H1 (cell line): ENCODE data around the gene TAMALIN. TPM values are rescaled to one million over a fixed set of nuclear protein-coding genes. Genes with fewer than 3 reads are reported as not detected.

Source experiments
- CTCF ChIA-PET: fragments of 300-600 bp; sonication (Branson Sonifier 250); formaldehyde crosslinking; loops from one replicate; lab custom pipeline; 2021; ENCODE audit not compliant: partially characterized antibody; lab: Charles Lee
- POLR2A ChIA-PET: fragments of 300-600 bp; sonication (Branson Sonifier 250); formaldehyde crosslinking; loops from one replicate; lab custom pipeline; 2021; ENCODE audit warnings: inconsistent platforms; ENCODE audit not compliant: partially characterized antibody; lab: Charles Lee
- DNase-seq, 2 experiments: peaks; one replicate each; pipeline versions ENCODE4 v3.0.0 to v3.0.0-alpha.2; 2010 to 2022; ENCODE audit warnings: low spot score in 2 of 2, low read depth in 1 of 2, mixed read lengths in 1 of 2
- FAIRE-seq: peaks from 2 replicates; lab custom pipeline; 2011; peaks lifted over from hg19 to GRCh38; lab: Jason Lieb, UNC
- H2AFZ ChIP-seq: 2 replicates; pipeline ENCODE4 v1.8.1; 2012; ENCODE audit warnings: low read length, inconsistent platforms
- H2AK5ac ChIP-seq: 2 replicates; pipeline ENCODE4 v1.6.1; 2013; ENCODE audit warnings: low read depth, low read length
- H2BK120ac ChIP-seq: replicated peaks from 2 replicates; pipeline ENCODE3; 2013; ENCODE audit warnings: low read depth, low read length, inconsistent platforms
- H2BK12ac ChIP-seq: 2 replicates; pipeline ENCODE4 v1.6.1; 2013; ENCODE audit warnings: low read depth, low read length
- H2BK15ac ChIP-seq: 2 replicates; pipeline ENCODE4 v1.6.1; 2013; ENCODE audit warnings: low read length
- H2BK20ac ChIP-seq: 2 replicates; pipeline ENCODE4 v1.6.1; 2013; ENCODE audit warnings: low read length
- H2BK5ac ChIP-seq: 2 replicates; pipeline ENCODE4 v1.6.1; 2013; ENCODE audit warnings: low read depth, low read length
- H3K14ac ChIP-seq: 2 replicates; pipeline ENCODE4 v1.6.1; 2013; ENCODE audit warnings: inconsistent platforms; ENCODE audit not compliant: insufficient read length
- H3K18ac ChIP-seq: 2 replicates; pipeline ENCODE4 v1.6.1; 2013; ENCODE audit warnings: low read length; ENCODE audit errors: extremely low read depth
- H3K23ac ChIP-seq: 2 replicates; pipeline ENCODE4 v1.6.1; 2013; ENCODE audit warnings: inconsistent platforms; ENCODE audit not compliant: insufficient read length
- H3K23me2 ChIP-seq: 2 replicates; pipeline ENCODE4 v1.6.1; 2013; ENCODE audit warnings: low read depth, low read length
- H3K27ac ChIP-seq: 2 replicates; pipeline ENCODE4 v1.6.1; 2011; ENCODE audit warnings: low read depth, low read length, inconsistent platforms
- H3K27me3 ChIP-seq, 4 experiments: replicated peaks in 1 of 4; 1 replicate in 1 of 4; 2 replicates in 3 of 4; pipeline versions ENCODE4 v1.6.1 to v1.8.1; 2011 to 2013; ENCODE audit warnings: low read length in 3 of 4, mild to moderate bottlenecking in 3 of 4, inconsistent platforms in 2 of 4, mixed read lengths in 2 of 4, moderate library complexity in 1 of 4; ENCODE audit not compliant: control insufficient read depth in 3 of 4, insufficient read depth in 3 of 4; ENCODE audit errors: extremely low read depth in 1 of 4
- H3K36me3 ChIP-seq, 4 experiments: 2 replicates each; pipeline versions ENCODE4 v1.6.1 to v1.8.1; 2011 to 2013; ENCODE audit warnings: mild to moderate bottlenecking in 4 of 4, low read length in 3 of 4, moderate library complexity in 2 of 4, control low read depth in 1 of 4, inconsistent platforms in 1 of 4; ENCODE audit not compliant: insufficient read depth in 4 of 4, control insufficient read depth in 2 of 4
- H3K4ac ChIP-seq: replicated peaks from 2 replicates; pipeline ENCODE3; 2013; ENCODE audit warnings: low read length, low read depth, mixed read lengths, inconsistent platforms; ENCODE audit not compliant: insufficient read length
- H3K4me1 ChIP-seq, 4 experiments: replicated peaks in 1 of 4; 1 replicate in 1 of 4; 2 replicates in 3 of 4; pipeline versions ENCODE4 v1.6.1 to v1.8.1; 2011 to 2013; ENCODE audit warnings: low read length in 3 of 4, inconsistent platforms in 2 of 4, mixed read lengths in 1 of 4; ENCODE audit not compliant: insufficient read depth in 4 of 4, control insufficient read depth in 3 of 4
- H3K4me2 ChIP-seq, 2 experiments: 2 replicates each; pipeline versions ENCODE4 v1.6.1 to v1.8.1; 2011 to 2013; ENCODE audit warnings: low read depth in 2 of 2, low read length in 2 of 2, control low read depth in 1 of 2, inconsistent platforms in 1 of 2, mild to moderate bottlenecking in 1 of 2; ENCODE audit not compliant: insufficient read depth in 1 of 2
- H3K4me3 ChIP-seq, 4 experiments: fragments of 200-600, 300-600 bp in 1 of 4; sonication (generic), shearing (Covaris generic), sonication (Bioruptor Twin) in 1 of 4; 2 replicates each; pipeline versions ENCODE4 v1.5.1 to v1.8.1; 2011 to 2016; ENCODE audit warnings: low read length in 4 of 4, low read depth in 3 of 4, control low read depth in 2 of 4, inconsistent platforms in 2 of 4, mild to moderate bottlenecking in 2 of 4, mixed read lengths in 1 of 4, moderate library complexity in 1 of 4; ENCODE audit not compliant: insufficient read depth in 2 of 4; ENCODE audit errors: extremely low read depth in 1 of 4
- H3K56ac ChIP-seq: replicated peaks from 2 replicates; pipeline ENCODE3; 2013; ENCODE audit warnings: low read depth, mild to moderate bottlenecking, mixed read lengths, low read length, inconsistent platforms; ENCODE audit not compliant: insufficient read length
- H3K79me1 ChIP-seq: 2 replicates; pipeline ENCODE4 v1.6.1; 2013; ENCODE audit warnings: low read depth, low read length, control low read depth
- H3K79me2 ChIP-seq, 2 experiments: 2 replicates each; pipeline versions ENCODE4 v1.6.1 to v1.8.1; 2012 to 2013; ENCODE audit warnings: low read length in 2 of 2, mild to moderate bottlenecking in 2 of 2, inconsistent platforms in 1 of 2; ENCODE audit not compliant: insufficient read depth in 2 of 2, control insufficient read depth in 1 of 2
- H3K9ac ChIP-seq, 4 experiments: replicated peaks in 1 of 4; 1 replicate in 1 of 4; 2 replicates in 3 of 4; pipeline versions ENCODE4 v1.6.1 to v1.8.1; 2011 to 2013; ENCODE audit warnings: low read depth in 3 of 4, low read length in 3 of 4, control low read depth in 2 of 4, mild to moderate bottlenecking in 2 of 4, moderate library complexity in 2 of 4, inconsistent platforms in 1 of 4; ENCODE audit errors: extremely low read depth in 1 of 4
- H3K9me3 ChIP-seq, 2 experiments: 2 replicates each; pipeline versions ENCODE4 v1.6.1 to v1.8.1; 2012 to 2013; ENCODE audit warnings: mild to moderate bottlenecking in 2 of 2, moderate library complexity in 2 of 2, control low read depth in 1 of 2, inconsistent platforms in 1 of 2, low read depth in 1 of 2, low read length in 1 of 2, mixed read lengths in 1 of 2; ENCODE audit not compliant: insufficient read depth in 2 of 2
- H4K20me1 ChIP-seq, 2 experiments: replicated peaks in 1 of 2; 2 replicates each; pipeline versions ENCODE3 to v1.8.1; 2011 to 2013; ENCODE audit warnings: inconsistent platforms in 2 of 2, low read length in 2 of 2, mild to moderate bottlenecking in 1 of 2; ENCODE audit not compliant: insufficient read depth in 2 of 2, control insufficient read depth in 1 of 2
- H4K5ac ChIP-seq: 2 replicates; pipeline ENCODE4 v1.6.1; 2013; ENCODE audit warnings: low read length, low read depth, mixed read lengths, inconsistent platforms; ENCODE audit not compliant: insufficient read length
- H4K8ac ChIP-seq: 2 replicates; pipeline ENCODE4 v1.8.0; 2013; ENCODE audit warnings: mild to moderate bottlenecking, moderate library complexity, low read length, inconsistent platforms; ENCODE audit not compliant: insufficient read depth; ENCODE audit errors: extremely low read depth
- H4K91ac ChIP-seq: replicated peaks from 2 replicates; pipeline ENCODE3; 2013; ENCODE audit warnings: low read length, mixed read lengths, inconsistent platforms; ENCODE audit not compliant: insufficient read length
- CTCF ChIP-seq, 3 experiments: IDR thresholded peaks; 1 replicate in 2 of 3; 2 replicates in 1 of 3; pipeline versions ENCODE4 v1.5.1 to v1.6.1; 2011; ENCODE audit warnings: low read length in 3 of 3, mild to moderate bottlenecking in 3 of 3, inconsistent platforms in 2 of 3, low read depth in 1 of 3, moderate library complexity in 1 of 3; ENCODE audit not compliant: insufficient read depth in 1 of 3; ENCODE audit errors: control extremely low read depth in 1 of 3
- FOSL1 ChIP-seq: IDR thresholded peaks from 2 replicates; pipeline ENCODE4 v1.6.1; 2011; ENCODE audit warnings: mild to moderate bottlenecking, low read depth, low read length, moderate library complexity; ENCODE audit not compliant: insufficient read depth
- RAD21 ChIP-seq, 2 experiments: IDR thresholded peaks in 1 of 2; conservative IDR thresholded peaks in 1 of 2; 2 replicates each; pipeline ENCODE4 v1.6.1; 2011; ENCODE audit warnings: low read depth in 2 of 2, low read length in 2 of 2, improper control_type of control experiment in 1 of 2, inconsistent platforms in 1 of 2, mild to moderate bottlenecking in 1 of 2, moderate library complexity in 1 of 2
- RXRA ChIP-seq: IDR thresholded peaks from 2 replicates; pipeline ENCODE4 v1.6.1; 2011; ENCODE audit warnings: low read depth, mild to moderate bottlenecking, low read length, moderate library complexity; ENCODE audit not compliant: insufficient read depth
- USF2 ChIP-seq: IDR thresholded peaks from 2 replicates; pipeline ENCODE4 v1.6.1; 2011; ENCODE audit warnings: low read length, improper control_type of control experiment
- WGBS, 2 experiments: shearing (Covaris generic) in 1 of 2; methylation state at CpG; one replicate each; pipeline versions ENCODE4 v1.1.6 to v1.1.7; 2013 to 2015; ENCODE audit warnings: low lambda C conversion rate in 2 of 2, mixed read lengths in 2 of 2, inconsistent platforms in 1 of 2, low coverage in 1 of 2, missing lambda C conversion rate in 1 of 2; ENCODE audit not compliant: insufficient replicate concordance in 2 of 2, insufficient coverage in 1 of 2, insufficient read length in 1 of 2; ENCODE audit errors: extremely low coverage in 1 of 2, missing lambda C conversion rate in 1 of 2; 5-methylcytosine and 5-hydroxymethylcytosine counted together
- polyA plus RNA-seq, 7 experiments: library from polyadenylated mRNA; depleted of rRNA in 3 of 7; stranded (reverse) in 5 of 7; unstranded in 2 of 7; fragments of >200 nt in 5 of 7; fragments of 200-250 nt in 2 of 7; gene quantifications; 1 replicate in 5 of 7; 2 replicates in 1 of 7; 4 replicates in 1 of 7; pipeline versions ENCODE4 v1.2.1 to v1.2.3, GENCODE V29; 2011 to 2013; ENCODE audit warnings: missing spikeins in 2 of 7, mixed read lengths in 2 of 7
- total RNA-seq: library from RNA; stranded (reverse); fragmentation: NEBNext Ultra II Directional; extraction: Animal tissue kit (Norgen Biotek cat#: 25700); gene quantifications from 2 replicates; pipeline ENCODE4 v1.2.1, GENCODE V29; 2021

TAMALIN gene
- total and polyA plus RNA-seq, 2 of the 8 experiments (the other 6 are each of a cell fraction or from before 2014, with no cell fraction given) = 2.6 to 4.9 TPM

- H3K36me3 ChIP-seq = no peaks in the 10 kb centered on the region
- H3K56ac ChIP-seq = no peak overlapping the region
- ChIA-PET CTCF (interaction anchor here (0.5 to 22.7 kb wide), 25 partner anchors 10 to 816 kb away, joined by 3 to 1249 read pairs (median 5); partner anchors contain the start of genes ATG101, NR4A1, SMIM41 and TAMALIN), POLR2A (interaction anchor here (1.1 to 13.1 kb wide), 7 partner anchors 8 to 60 kb away, joined by 3 to 82 read pairs (median 9); partner anchors contain the start of genes SMIM41 and TAMALIN)
- H4K91ac ChIP-seq = no peak overlapping the region
- no peak overlapping the region for H3K9ac ChIP-seq
- 0 out of 2 replicates have a peak overlapping the region, but pooled peaks have one; percentile 24 for H2AK5ac ChIP-seq
- no peak overlapping the region for H4K5ac ChIP-seq
- H3K27ac ChIP-seq = no peak overlapping the region
- H3K27me3 ChIP-seq = peaks cover 2 to 39% (median 21%) of the 10 kb centered on the region in 4 experiments
- no peaks in the 10 kb centered on the region for H3K9me3 ChIP-seq
- H3K4me3 ChIP-seq = peak overlapping the region in 1 of 4 experiments; percentile 39; a peak in 2 of 8 replicates
- H4K8ac ChIP-seq = no peak overlapping the region; the same call in 1 of the 2 replicates
- DNase-seq (peak; percentile 57 to 86), FAIRE-seq (peak; percentile 28)
- H2BK120ac ChIP-seq = no peak overlapping the region
- H3K79me1 ChIP-seq = no peaks in the 10 kb centered on the region
- WGBS, 2 experiments = 32% methylated on average over 9 of the region's 9 CpGs; no CpG with 5 or more reads in 1 of the 2 experiments
- H2BK5ac ChIP-seq = no peak overlapping the region
- H3K4ac ChIP-seq = no peak overlapping the region
- H3K18ac ChIP-seq = no peak overlapping the region; the same call in 1 of the 2 replicates
- H3K23me2 ChIP-seq = peaks cover 7% of the 10 kb centered on the region
- 0 out of 2 replicates have a peak overlapping the region, but pooled peaks have one; percentile 27 for H2AFZ ChIP-seq
- H4K20me1 ChIP-seq = no peaks in the 10 kb centered on the region
- H3K4me1 ChIP-seq = peaks cover 0 to 17% (median 5%) of the 10 kb centered on the region in 4 experiments; a peak in 6 of 7 replicates
- H3K4me2 ChIP-seq = peak overlapping the region; percentile 44 to 49; a peak in 3 of 4 replicates
- H3K14ac ChIP-seq = no peak overlapping the region
- no peak overlapping the region for H3K23ac ChIP-seq
- H3K79me2 ChIP-seq = no peaks in the 10 kb centered on the region
- 0 out of 2 replicates have a peak overlapping the region, but pooled peaks have one; percentile 72 for H2BK15ac ChIP-seq
- H2BK12ac ChIP-seq = 0 out of 2 replicates have a peak overlapping the region, but pooled peaks have one; percentile 27
- no peak overlapping the region for H2BK20ac ChIP-seq
- TF ChIP-seq USF2 = no peak
- TF ChIP-seq RAD21 (IDR thresholded peaks at IDR 0.05 in 1 of 2, conservative IDR thresholded peaks at IDR 0.05 in 1 of 2; ENCODE audit: low read depth in 2 of 2, low read length in 2 of 2) = peak; percentile 89 to 90
- TF ChIP-seq FOSL1 = no peak
- no peak for TF ChIP-seq RXRA
- peak; percentile 90 to 93 (median 92) for TF ChIP-seq CTCF (IDR thresholded peaks at IDR 0.05; ENCODE audit: control extremely low read depth in 1 of 3, insufficient read depth in 1 of 3, low read depth in 1 of 3, low read length in 3 of 3)
These were observed 14.0 kb downstream of the TAMALIN start for GRCh38 chr12:52020539-52021336.
